Esophagus muscularis mucosa (tissue), 4 donors: Measurements from ENCODE around the gene ARMC12. TPM values are rescaled to one million over a fixed set of nuclear protein-coding genes. Genes with fewer than 3 reads are reported as not detected.
A peak's percentile ranks its signal among the peaks of the same experiment; 100 is the strongest.

Source experiments
- DNase-seq: peaks from one replicate; pipeline ENCODE4 v3.0.0-alpha.2; 2017; ENCODE audit errors: extremely low spot score
- H3K27ac ChIP-seq, 4 donors: fragments of 200-600 bp; sonication (generic); replicated peaks in 1 of 4; 1 replicate in 3 of 4; 2 replicates in 1 of 4; pipeline ENCODE4 v1.5.1; 2016 to 2019; ENCODE audit warnings: mild to moderate bottlenecking in 1 of 4
- H3K27me3 ChIP-seq, 4 donors: fragments of 200-600 bp; sonication (generic); one replicate each; pipeline versions ENCODE4 v1.5.1 to v1.6.0; 2016 to 2019
- H3K36me3 ChIP-seq, 4 donors: fragments of 200-600 bp; sonication (generic); one replicate each; pipeline ENCODE4 v1.5.1; 2016 to 2019
- H3K4me1 ChIP-seq, 4 donors: fragments of 200-600 bp; sonication (generic); one replicate each; pipeline ENCODE4 v1.5.1; 2016 to 2019
- H3K4me3 ChIP-seq, 4 donors: fragments of 200-600 bp; sonication (generic); 1 replicate in 2 of 4; 2 replicates in 2 of 4; pipeline ENCODE4 v1.5.1; 2016 to 2019; ENCODE audit warnings: mild to moderate bottlenecking in 4 of 4, moderate library complexity in 1 of 4
- H3K9me3 ChIP-seq, 4 donors: fragments of 200-600 bp; sonication (generic); 1 replicate in 3 of 4; 2 replicates in 1 of 4; pipeline ENCODE4 v1.5.1; 2016 to 2019
- CTCF ChIP-seq, 3 experiments: fragments of 200-600 bp in 2 of 3; fragments of 450-650 bp in 1 of 3; sonication (generic) in 2 of 3; IDR thresholded peaks; one replicate each; pipeline ENCODE4 v1.5.1; 2017 to 2019; ENCODE audit warnings: antibody characterized with exemption in 3 of 3, mild to moderate bottlenecking in 2 of 3, moderate library complexity in 1 of 3
- EP300 ChIP-seq: sonication (generic); formaldehyde crosslinking; IDR thresholded peaks from one replicate; pipeline ENCODE4 v1.6.1; 2017; ENCODE audit warnings: antibody characterized with exemption
- POLR2A ChIP-seq: fragments of 450-650 bp; IDR thresholded peaks from one replicate; pipeline ENCODE4 v1.6.1; 2017; ENCODE audit warnings: antibody characterized with exemption, moderate library complexity, mild to moderate bottlenecking, low read depth
- POLR2AphosphoS5 ChIP-seq, 2 donors: sonication (generic); formaldehyde crosslinking; IDR thresholded peaks; one replicate each; pipeline ENCODE4 v1.6.1; 2017; ENCODE audit warnings: antibody characterized with exemption in 2 of 2
- WGBS: methylation state at CpG from one replicate; pipeline ENCODE4 v1.1.5; 2018; 5-methylcytosine and 5-hydroxymethylcytosine counted together
- intact Hi-C: fragments of 100-400 bp; cut with DNase I; formaldehyde crosslinking; loops from one replicate; pipeline ENCODE4 v1.15.1; 2023
- total RNA-seq, 4 donors: library from RNA; depleted of rRNA; stranded (reverse); fragments of >200 nt; gene quantifications; one replicate each; pipeline versions ENCODE4 v1.1.0 to v1.2.1, GENCODE V29; 2016

ARMC12 gene
- total RNA-seq, 4 donors from 2014 or later, result 0.50 to 1.0 (median 0.83) TPM; not detected in 1

- WGBS, result 3% methylated on average over 40 of the region's 56 CpGs
- peaks cover 7 to 10% (median 10%) of the 10 kb centered on the region in 4 donors for H3K4me1 ChIP-seq
- peaks cover 8 to 69% (median 13%) of the 10 kb centered on the region in 4 donors for H3K27me3 ChIP-seq
- no peaks in the 10 kb centered on the region for H3K9me3 ChIP-seq
- DNase-seq, result no peak
- H3K27ac ChIP-seq, result no peak within 1 kb of the TSS
- no peak for TF ChIP-seq EP300
- intact Hi-C loops, result no loop called here
- H3K36me3 ChIP-seq, result no peaks in the 10 kb centered on the region
- H3K4me3 ChIP-seq, result peak within 1 kb of the TSS; percentile 43 to 56 (median 48)
Measured at GRCh38 chr6:35776364-35777215, 39.8 kb downstream of the ARMC12 start, which contains the start of gene CLPSL2. Gene CLPSL2, plus strand, starts transcription at chr6:35776598. Its CDS starts 21 bp downstream, at chr6:35776619.

GRCh38 chr6:35777356-35778102 lies 40.7 kb downstream of the ARMC12 start:
- WGBS, result 93% methylated on average over 4 of the region's 10 CpGs
- H3K4me3 ChIP-seq, result no peak overlapping the region
- DNase-seq, result no peak
- TF ChIP-seq CTCF (IDR thresholded peaks at IDR 0.05) (no peak), POLR2AphosphoS5 (IDR thresholded peaks at IDR 0.05) (no peak), POLR2A (no peak), EP300 (no peak)
- intact Hi-C loops, result no loop called here
- no peaks in the 10 kb centered on the region for H3K36me3 ChIP-seq
- H3K27ac ChIP-seq, result no peak overlapping the region
- H3K27me3 ChIP-seq, result peaks cover 8 to 70% (median 13%) of the 10 kb centered on the region in 4 donors
- peaks cover 7 to 10% (median 10%) of the 10 kb centered on the region in 4 donors for H3K4me1 ChIP-seq
- no peaks in the 10 kb centered on the region for H3K9me3 ChIP-seq

- DNase-seq, result no peak
- H3K4me3 ChIP-seq, result no peak overlapping the region
- H3K27ac ChIP-seq, result no peak overlapping the region
- intact Hi-C loops, result no loop called here
- H3K27me3 ChIP-seq, result peaks cover 8 to 78% (median 13%) of the 10 kb centered on the region in 4 donors
- H3K4me1 ChIP-seq, result peaks cover 7 to 10% (median 10%) of the 10 kb centered on the region in 4 donors
- no peaks in the 10 kb centered on the region for H3K36me3 ChIP-seq
- H3K9me3 ChIP-seq, result no peaks in the 10 kb centered on the region
- TF ChIP-seq CTCF (IDR thresholded peaks at IDR 0.05), result no peak
- no peak for TF ChIP-seq EP300
- no peak for TF ChIP-seq POLR2A
- no peak for TF ChIP-seq POLR2AphosphoS5 (IDR thresholded peaks at IDR 0.05)
- WGBS, result 86% methylated on average over 2 of the region's 2 CpGs
Measured at GRCh38 chr6:35778437-35778836, 41.6 kb downstream of the ARMC12 start.

GRCh38 chr6:35780719-35781118 lies 43.9 kb downstream of the ARMC12 start, which contains the start of gene CLPSL1:
Gene CLPSL1, plus strand, starts transcription at chr6:35781019. Its CDS starts 92 bp downstream, at chr6:35781111.
- Histone ChIP-seq H3K4me3 (no peak within 1 kb of the TSS), H3K4me1 (peaks cover 7 to 10% (median 10%) of the 10 kb centered on the region in 4 donors), H3K9me3 (no peaks in the 10 kb centered on the region), H3K27me3 (peaks cover 7 to 75% (median 12%) of the 10 kb centered on the region in 4 donors), H3K36me3 (no peaks in the 10 kb centered on the region), H3K27ac (no peak within 1 kb of the TSS)
- DNase-seq, result no peak
- intact Hi-C loops, result no loop called here
- TF ChIP-seq EP300 (no peak), POLR2AphosphoS5 (IDR thresholded peaks at IDR 0.05) (no peak), POLR2A (no peak), CTCF (IDR thresholded peaks at IDR 0.05) (no peak)
- 85% methylated on average over 7 of the region's 7 CpGs for WGBS

- Histone ChIP-seq H3K27ac (no peak overlapping the region), H3K4me1 (peaks cover 6 to 8% (median 7%) of the 10 kb centered on the region in 4 donors), H3K9me3 (no peaks in the 10 kb centered on the region), H3K27me3 (peaks cover 2 to 75% (median 6%) of the 10 kb centered on the region in 4 donors), H3K4me3 (no peak overlapping the region), H3K36me3 (no peaks in the 10 kb centered on the region)
- DNase-seq, result no peak
- intact Hi-C loops, result no loop called here
- 100% methylated on average over 2 of the region's 2 CpGs for WGBS
- no peak for TF ChIP-seq EP300
- TF ChIP-seq CTCF (IDR thresholded peaks at IDR 0.05), result no peak
- TF ChIP-seq POLR2A, result no peak
- TF ChIP-seq POLR2AphosphoS5 (IDR thresholded peaks at IDR 0.05), result no peak
Measured at GRCh38 chr6:35781290-35781689, 44.5 kb downstream of the ARMC12 start.
